Skeletal muscle tissue (tissue), 4 donors: ENCODE results near the gene DNAAF5. TPM values are rescaled to one million over a fixed set of nuclear protein-coding genes. Genes with fewer than 3 reads are reported as not detected.

ENCODE experiments used
- H3K27ac ChIP-seq: one replicate; pipeline ENCODE4 v1.7.0; 2013; ENCODE audit warnings: mild to moderate bottlenecking, low read depth, low read length, inconsistent platforms
- H3K27me3 ChIP-seq, 3 donors: one replicate each; pipeline ENCODE4 v1.7.0; 2013; ENCODE audit warnings: low read length in 3 of 3; ENCODE audit not compliant: control insufficient read depth in 3 of 3, insufficient read depth in 3 of 3
- H3K36me3 ChIP-seq, 3 donors: one replicate each; pipeline ENCODE4 v1.7.0; 2013; ENCODE audit warnings: low read length in 3 of 3; ENCODE audit not compliant: control insufficient read depth in 3 of 3, insufficient read depth in 3 of 3
- H3K4me1 ChIP-seq, 3 donors: one replicate each; pipeline ENCODE4 v1.7.0; 2013; ENCODE audit warnings: low read length in 3 of 3, mild to moderate bottlenecking in 3 of 3; ENCODE audit not compliant: control insufficient read depth in 3 of 3, insufficient read depth in 3 of 3
- H3K4me3 ChIP-seq, 3 donors: one replicate each; pipeline ENCODE4 v1.7.0; 2013; ENCODE audit warnings: low read length in 3 of 3
- H3K9ac ChIP-seq, 3 donors: one replicate each; pipeline ENCODE4 v1.7.0; 2013; ENCODE audit warnings: low read length in 3 of 3, mild to moderate bottlenecking in 3 of 3, moderate library complexity in 2 of 3, low read depth in 1 of 3
- H3K9me3 ChIP-seq, 3 donors: one replicate each; pipeline ENCODE4 v1.7.0; 2013; ENCODE audit warnings: low read length in 3 of 3; ENCODE audit not compliant: control insufficient read depth in 3 of 3
- total RNA-seq: library from RNA; depleted of rRNA; stranded (reverse); fragments of >200 nt; gene quantifications from one replicate; pipeline ENCODE4 v1.2.3, GENCODE V29; 2014
- donor health status: Osteomylitis.

Gene DNAAF5
- total RNA-seq, 1 donor from 2014 or later = 13.0 TPM

- H3K36me3 ChIP-seq = no peaks in the 10 kb centered on the region
- no peaks in the 10 kb centered on the region for H3K9me3 ChIP-seq
- H3K27ac ChIP-seq = peak overlapping the region; percentile 99
- no peaks in the 10 kb centered on the region for H3K27me3 ChIP-seq
- peak overlapping the region; percentile 41 to 57 (median 43) for H3K4me3 ChIP-seq
- H3K9ac ChIP-seq = peak overlapping the region; percentile 3 to 50 (median 33)
- H3K4me1 ChIP-seq = peaks cover 42 to 49% (median 46%) of the 10 kb centered on the region in 3 donors
Observed at GRCh38 chr7:815284-816216, 89.1 kb downstream of the DNAAF5 start.

- no peak overlapping the region for H3K9ac ChIP-seq
- no peaks in the 10 kb centered on the region for H3K27me3 ChIP-seq
- H3K9me3 ChIP-seq = no peaks in the 10 kb centered on the region
- H3K4me1 ChIP-seq = peaks cover 46 to 56% (median 47%) of the 10 kb centered on the region in 3 donors
- peak overlapping the region in 2 of 3 donors; percentile 41 to 88 for H3K4me3 ChIP-seq
- H3K36me3 ChIP-seq = no peaks in the 10 kb centered on the region
- H3K27ac ChIP-seq = peak overlapping the region; percentile 99
Observed at GRCh38 chr7:816300-816750, 89.8 kb downstream of the DNAAF5 start.

GRCh38 chr7:816751-817671, 90.5 kb downstream of the DNAAF5 start:
- Histone ChIP-seq H3K27ac (peak overlapping the region; percentile 92), H3K4me1 (peaks cover 51 to 61% (median 51%) of the 10 kb centered on the region in 3 donors), H3K9ac (peak overlapping the region; percentile 87 to 94 (median 93)), H3K27me3 (no peaks in the 10 kb centered on the region), H3K9me3 (no peaks in the 10 kb centered on the region), H3K36me3 (no peaks in the 10 kb centered on the region), H3K4me3 (peak overlapping the region; percentile 84 to 88 (median 88))

GRCh38 chr7:818031-818699, 91.7 kb downstream of the DNAAF5 start:
- H3K36me3 ChIP-seq = peaks cover 0 to 3% (median 0%) of the 10 kb centered on the region in 3 donors
- H3K4me3 ChIP-seq = peak overlapping the region in 2 of 3 donors; percentile 36 to 88
- H3K27me3 ChIP-seq = no peaks in the 10 kb centered on the region
- peak overlapping the region; percentile 92 for H3K27ac ChIP-seq
- H3K4me1 ChIP-seq = peaks cover 52 to 61% (median 53%) of the 10 kb centered on the region in 3 donors
- peak overlapping the region; percentile 87 to 94 (median 93) for H3K9ac ChIP-seq
- H3K9me3 ChIP-seq = no peaks in the 10 kb centered on the region

GRCh38 chr7:820341-820740, 93.8 kb downstream of the DNAAF5 start:
- Histone ChIP-seq H3K36me3 (peaks cover 0 to 6% (median 0%) of the 10 kb centered on the region in 3 donors), H3K4me3 (no peak overlapping the region), H3K9ac (no peak overlapping the region), H3K9me3 (no peaks in the 10 kb centered on the region), H3K27ac (no peak overlapping the region), H3K27me3 (no peaks in the 10 kb centered on the region), H3K4me1 (peaks cover 59 to 71% (median 60%) of the 10 kb centered on the region in 3 donors)

GRCh38 chr7:821688-822087, 95.2 kb downstream of the DNAAF5 start:
- Histone ChIP-seq H3K4me3 (peak overlapping the region in 1 of 3 donors; percentile 17), H3K4me1 (peaks cover 62 to 74% (median 69%) of the 10 kb centered on the region in 3 donors), H3K36me3 (peaks cover 0 to 6% (median 0%) of the 10 kb centered on the region in 3 donors), H3K9me3 (no peaks in the 10 kb centered on the region), H3K27ac (peak overlapping the region; percentile 72), H3K27me3 (no peaks in the 10 kb centered on the region), H3K9ac (peak overlapping the region in 2 of 3 donors; percentile 47 to 50)

- peaks cover 64 to 74% (median 67%) of the 10 kb centered on the region in 3 donors for H3K4me1 ChIP-seq
- peaks cover 0 to 6% (median 0%) of the 10 kb centered on the region in 3 donors for H3K36me3 ChIP-seq
- no peaks in the 10 kb centered on the region for H3K9me3 ChIP-seq
- peak overlapping the region; percentile 72 for H3K27ac ChIP-seq
- peak overlapping the region in 1 of 3 donors; percentile 63 for H3K9ac ChIP-seq
- H3K27me3 ChIP-seq = no peaks in the 10 kb centered on the region
- H3K4me3 ChIP-seq = no peak overlapping the region
Observed at GRCh38 chr7:822692-823276, 96.3 kb downstream of the DNAAF5 start.

GRCh38 chr7:823649-824048, 97.2 kb downstream of the DNAAF5 start:
- H3K9me3 ChIP-seq = no peaks in the 10 kb centered on the region
- H3K9ac ChIP-seq = peak overlapping the region; percentile 15 to 63 (median 17)
- peaks cover 0 to 6% (median 0%) of the 10 kb centered on the region in 3 donors for H3K36me3 ChIP-seq
- peak overlapping the region in 1 of 3 donors; percentile 24 for H3K4me3 ChIP-seq
- H3K4me1 ChIP-seq = peaks cover 59 to 70% (median 63%) of the 10 kb centered on the region in 3 donors
- H3K27me3 ChIP-seq = no peaks in the 10 kb centered on the region
- H3K27ac ChIP-seq = peak overlapping the region; percentile 72

- Histone ChIP-seq H3K4me3 (peak overlapping the region in 1 of 3 donors; percentile 24), H3K27me3 (no peaks in the 10 kb centered on the region), H3K36me3 (peaks cover 0 to 6% (median 0%) of the 10 kb centered on the region in 3 donors), H3K27ac (peak overlapping the region; percentile 72), H3K4me1 (peaks cover 63 to 74% (median 68%) of the 10 kb centered on the region in 3 donors), H3K9me3 (no peaks in the 10 kb centered on the region), H3K9ac (no peak overlapping the region)
Observed at GRCh38 chr7:824081-824480, 97.6 kb downstream of the DNAAF5 start.
